ENCODE results near the gene NDST3.

DNA sequence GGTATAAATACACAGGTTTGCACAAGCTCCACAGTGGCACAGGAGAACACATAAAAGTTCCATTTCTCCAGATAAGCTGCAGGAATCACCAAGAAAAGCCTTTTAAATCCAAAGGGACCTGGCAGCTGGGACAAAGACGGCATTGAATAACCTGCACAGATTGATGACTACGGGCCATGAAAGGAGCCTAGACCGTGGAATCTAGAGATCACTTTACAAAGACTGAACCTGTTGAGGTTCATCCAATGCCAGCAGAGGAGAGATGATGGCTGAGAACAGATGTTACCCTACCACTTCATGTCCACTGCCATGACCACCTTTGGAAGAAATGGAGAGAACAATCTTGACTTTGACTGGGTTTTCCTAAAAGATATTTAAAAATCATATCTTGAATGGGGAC is 229.8 kb downstream of the NDST3 start:
- TF ChIP-seq EZH2 (IDR thresholded peaks at IDR 0.05) = no peak
- TF ChIP-seq, protein P1, sequence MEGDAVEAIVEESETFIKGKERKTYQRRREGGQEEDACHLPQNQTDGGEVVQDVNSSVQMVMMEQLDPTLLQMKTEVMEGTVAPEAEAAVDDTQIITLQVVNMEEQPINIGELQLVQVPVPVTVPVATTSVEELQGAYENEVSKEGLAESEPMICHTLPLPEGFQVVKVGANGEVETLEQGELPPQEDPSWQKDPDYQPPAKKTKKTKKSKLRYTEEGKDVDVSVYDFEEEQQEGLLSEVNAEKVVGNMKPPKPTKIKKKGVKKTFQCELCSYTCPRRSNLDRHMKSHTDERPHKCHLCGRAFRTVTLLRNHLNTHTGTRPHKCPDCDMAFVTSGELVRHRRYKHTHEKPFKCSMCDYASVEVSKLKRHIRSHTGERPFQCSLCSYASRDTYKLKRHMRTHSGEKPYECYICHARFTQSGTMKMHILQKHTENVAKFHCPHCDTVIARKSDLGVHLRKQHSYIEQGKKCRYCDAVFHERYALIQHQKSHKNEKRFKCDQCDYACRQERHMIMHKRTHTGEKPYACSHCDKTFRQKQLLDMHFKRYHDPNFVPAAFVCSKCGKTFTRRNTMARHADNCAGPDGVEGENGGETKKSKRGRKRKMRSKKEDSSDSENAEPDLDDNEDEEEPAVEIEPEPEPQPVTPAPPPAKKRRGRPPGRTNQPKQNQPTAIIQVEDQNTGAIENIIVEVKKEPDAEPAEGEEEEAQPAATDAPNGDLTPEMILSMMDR (IDR thresholded peaks at IDR 0.05) = no peak
- TF ChIP-seq EZH2phosphoT487 (IDR thresholded peaks at IDR 0.05) = no peak

All from neural progenitor cell (in vitro differentiated cells).